Spleen (tissue), 11 donors: ENCODE data around the gene VRK1. TPM values are rescaled to one million over a fixed set of nuclear protein-coding genes. Genes with fewer than 3 reads are reported as not detected.
A peak's percentile ranks its signal among the peaks of the same experiment; 100 is the strongest.

ENCODE experiments used
- DNase-seq: peaks from one replicate; pipeline ENCODE4 v3.0.0-alpha.2; 2020
- H3K27ac ChIP-seq, 8 donors: fragments of 200-600 bp; sonication (generic) in 7 of 8; 1 replicate in 4 of 8; 2 replicates in 4 of 8; pipeline versions ENCODE4 v1.5.0 to v1.8.0; 2016 to 2021; ENCODE audit warnings: inconsistent platforms in 4 of 8, mild to moderate bottlenecking in 4 of 8, moderate library complexity in 1 of 8
- H3K27me3 ChIP-seq, 7 donors: fragments of 200-600 bp; sonication (generic) in 6 of 7; replicated peaks in 1 of 7; 1 replicate in 4 of 7; 2 replicates in 3 of 7; pipeline versions ENCODE4 v1.5.0 to v1.8.0; 2016 to 2021; ENCODE audit warnings: inconsistent platforms in 3 of 7, mild to moderate bottlenecking in 1 of 7
- H3K36me3 ChIP-seq, 6 donors: fragments of 200-600 bp; sonication (generic) in 5 of 6; 1 replicate in 4 of 6; 2 replicates in 2 of 6; pipeline versions ENCODE4 v1.5.0 to v1.8.0; 2016 to 2021; ENCODE audit warnings: inconsistent platforms in 2 of 6
- H3K4me1 ChIP-seq, 6 donors: fragments of 200-600 bp; sonication (generic) in 5 of 6; 1 replicate in 3 of 6; 2 replicates in 3 of 6; pipeline versions ENCODE4 v1.5.0 to v1.8.0; 2016 to 2021; ENCODE audit warnings: inconsistent platforms in 3 of 6
- H3K4me3 ChIP-seq, 8 donors: fragments of 200-600 bp; sonication (generic) in 7 of 8; 1 replicate in 4 of 8; 2 replicates in 4 of 8; pipeline versions ENCODE4 v1.5.0 to v1.8.0; 2016 to 2021; ENCODE audit warnings: inconsistent platforms in 4 of 8, mild to moderate bottlenecking in 4 of 8, moderate library complexity in 2 of 8
- H3K9me3 ChIP-seq, 8 donors: fragments of 200-600 bp; sonication (generic) in 7 of 8; 1 replicate in 4 of 8; 2 replicates in 4 of 8; pipeline versions ENCODE4 v1.5.0 to v1.8.0; 2016 to 2021; ENCODE audit warnings: inconsistent platforms in 4 of 8
- POLR2A ChIP-seq, 3 donors: fragments of 450-650 bp; IDR thresholded peaks; one replicate each; pipeline ENCODE4 v1.5.1; 2017; ENCODE audit warnings: antibody characterized with exemption in 3 of 3, mild to moderate bottlenecking in 1 of 3
- POLR2AphosphoS5 ChIP-seq, 3 donors: sonication (generic); formaldehyde crosslinking; IDR thresholded peaks; one replicate each; pipeline ENCODE4 v1.5.1; 2017; ENCODE audit warnings: antibody characterized with exemption in 3 of 3
- WGBS, 5 donors: extraction: QIAGEN DNeasy Blood & Tissue Kit in 3 of 5; methylation state at CpG; one replicate each; pipeline versions ENCODE4 v1.1.5 to v1.1.7; 2013 to 2018; 5-methylcytosine and 5-hydroxymethylcytosine counted together
- intact Hi-C: fragments of 100-400 bp; cut with DNase I; formaldehyde crosslinking; loops from one replicate; pipeline ENCODE4 v1.15.0; 2023; ENCODE audit warnings: low total_unique reads
- polyA plus RNA-seq, 3 donors: library from polyadenylated mRNA; stranded (reverse); fragments of 200-250 nt; gene quantifications; one replicate each; pipeline ENCODE4 v1.2.1, GENCODE V29; 2013
- total RNA-seq, 7 donors: library from RNA; depleted of rRNA in 3 of 7; stranded (reverse); fragments of >200 nt in 3 of 7; fragmentation: NEBNext Ultra II Directional in 4 of 7; extraction: Animal tissue kit (Norgen Biotek cat#: 25700) in 4 of 7; gene quantifications; one replicate each; pipeline versions ENCODE4 v1.1.0 to v1.2.1, GENCODE V29; 2016 to 2021
- TF ChIP-seq, protein P1 (sequence below), 11 experiments: fragments of 200-600 bp in 7 of 11; fragments of 450-650 bp in 4 of 11; sonication (generic) in 4 of 11; IDR thresholded peaks in 8 of 11; conservative IDR thresholded peaks in 3 of 11; 1 replicate in 7 of 11; 2 replicates in 4 of 11; pipeline versions ENCODE4 v1.4.0 to v1.8.0; 2016 to 2021; ENCODE audit warnings: antibody characterized with exemption in 11 of 11, inconsistent platforms in 4 of 11, mild to moderate bottlenecking in 1 of 11
- donor health status: healthy with polysubstance abuse.
- donor health status: DM: no; HTN: no; CAD: no; lungs with moderate emphysema.
- donor health status: DM: no; HTN: no; CAD: no.
- donor health status: Bipolar disorder and iron deficiency.
- donor health status: healthy.
- donor health status: DM: no; HTN: no; CAD: no.
- donor health status: DM: yes; HTN: yes; CAD: no.

VRK1 gene
- total and polyA plus RNA-seq, 10 donors, result 16.1 to 48.5 (median 29.4) TPM

- H3K4me1 ChIP-seq, result peaks cover 7 to 65% (median 25%) of the 10 kb centered on the region in 6 donors
- DNase-seq, result no peak
- peak overlapping the region; percentile 92 to 99 (median 96) for H3K4me3 ChIP-seq
- intact Hi-C loops, result no loop called here
- H3K9me3 ChIP-seq, result no peaks in the 10 kb centered on the region
- WGBS, 5 donors, result 1% methylated on average over 22 to 59 of the region's 59 CpGs
- no peak for TF ChIP-seq POLR2AphosphoS5 (IDR thresholded peaks at IDR 0.05)
- TF ChIP-seq, protein P1, sequence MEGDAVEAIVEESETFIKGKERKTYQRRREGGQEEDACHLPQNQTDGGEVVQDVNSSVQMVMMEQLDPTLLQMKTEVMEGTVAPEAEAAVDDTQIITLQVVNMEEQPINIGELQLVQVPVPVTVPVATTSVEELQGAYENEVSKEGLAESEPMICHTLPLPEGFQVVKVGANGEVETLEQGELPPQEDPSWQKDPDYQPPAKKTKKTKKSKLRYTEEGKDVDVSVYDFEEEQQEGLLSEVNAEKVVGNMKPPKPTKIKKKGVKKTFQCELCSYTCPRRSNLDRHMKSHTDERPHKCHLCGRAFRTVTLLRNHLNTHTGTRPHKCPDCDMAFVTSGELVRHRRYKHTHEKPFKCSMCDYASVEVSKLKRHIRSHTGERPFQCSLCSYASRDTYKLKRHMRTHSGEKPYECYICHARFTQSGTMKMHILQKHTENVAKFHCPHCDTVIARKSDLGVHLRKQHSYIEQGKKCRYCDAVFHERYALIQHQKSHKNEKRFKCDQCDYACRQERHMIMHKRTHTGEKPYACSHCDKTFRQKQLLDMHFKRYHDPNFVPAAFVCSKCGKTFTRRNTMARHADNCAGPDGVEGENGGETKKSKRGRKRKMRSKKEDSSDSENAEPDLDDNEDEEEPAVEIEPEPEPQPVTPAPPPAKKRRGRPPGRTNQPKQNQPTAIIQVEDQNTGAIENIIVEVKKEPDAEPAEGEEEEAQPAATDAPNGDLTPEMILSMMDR (IDR thresholded peaks at IDR 0.05 in 8 of 11, conservative IDR thresholded peaks at IDR 0.05 in 3 of 11), result no peak
- TF ChIP-seq POLR2A (IDR thresholded peaks at IDR 0.05), result no peak
- H3K36me3 ChIP-seq, result no peaks in the 10 kb centered on the region
- H3K27me3 ChIP-seq, result no peaks in the 10 kb centered on the region
- H3K27ac ChIP-seq, result peak overlapping the region; percentile 63 to 91 (median 77)
Observed at GRCh38 chr14:96797582-96798349, 584 bp downstream of the VRK1 start.

DNA sequence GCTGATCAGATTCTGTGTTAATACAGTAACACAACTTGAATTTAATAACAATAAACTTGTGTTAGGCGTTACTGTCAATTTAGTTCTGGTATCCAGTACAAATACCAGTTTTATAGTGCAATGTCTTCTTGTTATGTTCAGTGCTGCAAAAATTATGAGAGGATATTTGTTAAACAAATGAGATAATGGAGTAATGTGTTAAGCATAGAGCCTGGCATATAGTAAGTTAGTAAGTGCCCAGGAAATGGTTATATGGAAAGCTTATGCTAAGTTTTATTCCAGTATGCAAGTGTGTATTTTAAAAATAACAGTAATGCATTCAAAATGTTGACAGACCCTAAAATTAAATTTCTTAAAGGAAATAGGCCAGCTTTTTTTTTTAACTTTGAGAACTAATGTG, 1.8 kb downstream of the VRK1 start:
- Histone ChIP-seq H3K4me3 (peak overlapping the region in 1 of 8 donors; percentile 98), H3K27ac (no peak overlapping the region), H3K9me3 (no peaks in the 10 kb centered on the region), H3K27me3 (no peaks in the 10 kb centered on the region), H3K36me3 (no peaks in the 10 kb centered on the region), H3K4me1 (peaks cover 7 to 73% (median 28%) of the 10 kb centered on the region in 6 donors)
- intact Hi-C loops, result no loop called here
- DNase-seq, result no peak
- WGBS, 5 donors, result 89 to 100% (median 92%) methylated on average over 1 of the region's 1 CpG
- TF ChIP-seq POLR2AphosphoS5 (IDR thresholded peaks at IDR 0.05) (no peak), POLR2A (IDR thresholded peaks at IDR 0.05) (no peak)
- TF ChIP-seq, protein P1 (IDR thresholded peaks at IDR 0.05 in 8 of 11, conservative IDR thresholded peaks at IDR 0.05 in 3 of 11), result no peak

- Histone ChIP-seq H3K9me3 (no peaks in the 10 kb centered on the region), H3K36me3 (no peaks in the 10 kb centered on the region), H3K27ac (no peak overlapping the region), H3K4me3 (no peak overlapping the region), H3K27me3 (no peaks in the 10 kb centered on the region), H3K4me1 (peaks cover 13 to 79% (median 29%) of the 10 kb centered on the region in 6 donors)
- TF ChIP-seq POLR2AphosphoS5 (IDR thresholded peaks at IDR 0.05), result no peak
- TF ChIP-seq, protein P1 (IDR thresholded peaks at IDR 0.05 in 8 of 11, conservative IDR thresholded peaks at IDR 0.05 in 3 of 11), result no peak
- TF ChIP-seq POLR2A (IDR thresholded peaks at IDR 0.05), result no peak
- intact Hi-C loops, result no loop called here
- WGBS, 5 donors, result 90 to 95% (median 94%) methylated on average over 7 of the region's 7 CpGs
- DNase-seq, result no peak
Observed at GRCh38 chr14:96799489-96800054, 2.4 kb downstream of the VRK1 start.

GRCh38 chr14:96801931-96802330, 4.7 kb downstream of the VRK1 start:
- Histone ChIP-seq H3K36me3 (no peaks in the 10 kb centered on the region), H3K27ac (no peak overlapping the region), H3K4me1 (peaks cover 13 to 85% (median 28%) of the 10 kb centered on the region in 6 donors), H3K4me3 (no peak overlapping the region), H3K9me3 (no peaks in the 10 kb centered on the region), H3K27me3 (no peaks in the 10 kb centered on the region)
- intact Hi-C loops, result no loop called here
- WGBS, 5 donors, result 91 to 97% (median 93%) methylated on average over 5 of the region's 5 CpGs
- TF ChIP-seq, protein P1 (IDR thresholded peaks at IDR 0.05 in 8 of 11, conservative IDR thresholded peaks at IDR 0.05 in 3 of 11), result no peak
- TF ChIP-seq POLR2A (IDR thresholded peaks at IDR 0.05) (no peak), POLR2AphosphoS5 (IDR thresholded peaks at IDR 0.05) (no peak)
- DNase-seq, result no peak
